Kidney epithelial cell (primary cell): ENCODE results near the gene DYNLT3. TPM values are rescaled to one million over a fixed set of nuclear protein-coding genes. Genes with fewer than 3 reads are reported as not detected.

ENCODE experiments used
- DNase-seq: peaks from one replicate; pipeline ENCODE4 v3.0.0-alpha.2; 2010; ENCODE audit warnings: low read depth
- H3K27me3 ChIP-seq: 2 replicates; pipeline ENCODE4 v1.6.0; 2011; ENCODE audit warnings: low read length; ENCODE audit not compliant: control insufficient read depth, insufficient read depth
- H3K36me3 ChIP-seq: 2 replicates; pipeline ENCODE4 v1.5.1; 2011; ENCODE audit warnings: low read length; ENCODE audit not compliant: control insufficient read depth, insufficient read depth
- H3K4me3 ChIP-seq: 2 replicates; pipeline ENCODE4 v1.5.1; 2011; ENCODE audit warnings: low read depth, mild to moderate bottlenecking, control low read depth, low read length
- CTCF ChIP-seq: IDR thresholded peaks from 2 replicates; pipeline ENCODE4 v1.5.1; 2011; ENCODE audit warnings: mild to moderate bottlenecking, moderate library complexity, low read length, control low read depth, inconsistent platforms; ENCODE audit not compliant: insufficient read depth, poor library complexity, severe bottlenecking
- total RNA-seq: library from RNA; depleted of rRNA; stranded (reverse); fragments of >200 nt; gene quantifications from 2 replicates; pipeline ENCODE4 v1.2.3, GENCODE V29; 2015

The DYNLT3 gene
- total RNA-seq, 1 donor from 2014 or later, result 35.6 TPM

- Histone ChIP-seq H3K27me3 (no peaks in the 10 kb centered on the region), H3K4me3 (no peak overlapping the region), H3K36me3 (no peaks in the 10 kb centered on the region)
- DNase-seq, result no peak
- TF ChIP-seq CTCF, result no peak
These were observed 24.9 kb upstream of the DYNLT3 start for GRCh38 chrX:37872303-37872655.

GRCh38 chrX:37871626-37872302, 24.4 kb upstream of the DYNLT3 start:
- no peaks in the 10 kb centered on the region for H3K27me3 ChIP-seq
- TF ChIP-seq CTCF, result no peak
- no peaks in the 10 kb centered on the region for H3K36me3 ChIP-seq
- H3K4me3 ChIP-seq, result no peak overlapping the region
- peak; percentile 62 for DNase-seq

- no peak for DNase-seq
- Histone ChIP-seq H3K4me3 (no peak overlapping the region), H3K27me3 (no peaks in the 10 kb centered on the region), H3K36me3 (no peaks in the 10 kb centered on the region)
- TF ChIP-seq CTCF, result no peak
These were observed 20.3 kb upstream of the DYNLT3 start for GRCh38 chrX:37867536-37868153.

GRCh38 chrX:37863728-37864127, 16.4 kb upstream of the DYNLT3 start:
- Histone ChIP-seq H3K27me3 (no peaks in the 10 kb centered on the region), H3K36me3 (no peaks in the 10 kb centered on the region), H3K4me3 (no peak overlapping the region)
- DNase-seq, result no peak
- no peak for TF ChIP-seq CTCF

- DNase-seq, result no peak
- TF ChIP-seq CTCF, result no peak
- no peaks in the 10 kb centered on the region for H3K27me3 ChIP-seq
- no peak overlapping the region for H3K4me3 ChIP-seq
- H3K36me3 ChIP-seq, result no peaks in the 10 kb centered on the region
These were observed 15.5 kb upstream of the DYNLT3 start for GRCh38 chrX:37862851-37863250.

GRCh38 chrX:37860721-37861120, 13.3 kb upstream of the DYNLT3 start:
- no peaks in the 10 kb centered on the region for H3K36me3 ChIP-seq
- H3K4me3 ChIP-seq, result no peak overlapping the region
- no peaks in the 10 kb centered on the region for H3K27me3 ChIP-seq
- DNase-seq, result no peak
- TF ChIP-seq CTCF, result no peak
